Ecto neural progenitor cell (in vitro differentiated cells): ENCODE data around the gene LCE3D.
"Not testable (repeated sequence)": the region's sequence is repeated elsewhere in the genome, so short reads cannot be mapped to it uniquely, and the experiment has no call there.

ENCODE experiments used
- DNase-seq: peaks from one replicate; pipeline ENCODE4 v3.0.0-alpha.2; 2018; ENCODE audit warnings: low spot score

The LCE3D gene, protein sequence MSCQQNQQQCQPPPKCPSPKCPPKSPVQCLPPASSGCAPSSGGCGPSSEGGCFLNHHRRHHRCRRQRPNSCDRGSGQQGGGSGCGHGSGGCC

DNA sequence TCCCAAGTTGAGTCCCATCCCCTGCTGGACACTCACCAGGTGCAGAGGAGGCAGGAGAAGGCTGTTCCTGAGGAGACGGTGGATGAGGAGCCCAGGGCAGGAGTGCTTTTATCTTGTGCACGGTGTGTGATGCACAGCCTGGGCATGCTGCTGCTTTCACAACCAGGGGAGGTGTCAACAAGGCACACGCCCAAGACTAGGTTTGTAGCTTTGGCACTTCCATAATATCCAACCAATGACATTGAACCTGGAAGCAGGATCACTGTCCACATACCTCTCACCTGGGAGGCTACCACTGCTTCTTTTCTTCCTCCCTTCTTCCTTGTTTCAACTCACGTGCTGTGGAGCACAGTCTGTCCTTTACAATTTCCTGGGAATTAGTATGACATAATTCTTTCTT lies at the start of gene LCE3D:
LCE3D (minus strand) TSS at position 84 of the 400 bp plus-strand sequence. CDS start 580 bp downstream, outside the sequence.
- no peak for DNase-seq

DNA sequence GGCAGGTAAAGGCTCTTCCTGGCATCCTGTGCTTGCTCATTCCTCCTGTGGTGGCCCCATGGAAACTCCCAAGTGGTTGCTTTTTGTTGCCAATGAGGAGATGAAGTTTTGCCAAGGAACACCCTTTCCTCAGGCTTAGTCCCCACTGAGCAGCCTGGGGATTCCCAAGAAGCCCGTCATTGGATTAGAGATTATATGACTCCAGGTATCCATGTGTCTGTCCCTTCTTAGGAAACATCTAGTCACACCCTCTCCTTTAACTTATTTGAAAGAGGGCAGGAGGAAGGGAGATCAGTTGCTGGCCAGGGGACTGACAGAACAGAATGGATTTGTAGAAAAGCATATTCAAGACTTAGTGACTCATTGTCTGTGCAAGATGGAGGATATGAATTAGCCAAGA lies 46.4 kb upstream of the LCE3D start:
- DNase-seq, result no peak

DNA sequence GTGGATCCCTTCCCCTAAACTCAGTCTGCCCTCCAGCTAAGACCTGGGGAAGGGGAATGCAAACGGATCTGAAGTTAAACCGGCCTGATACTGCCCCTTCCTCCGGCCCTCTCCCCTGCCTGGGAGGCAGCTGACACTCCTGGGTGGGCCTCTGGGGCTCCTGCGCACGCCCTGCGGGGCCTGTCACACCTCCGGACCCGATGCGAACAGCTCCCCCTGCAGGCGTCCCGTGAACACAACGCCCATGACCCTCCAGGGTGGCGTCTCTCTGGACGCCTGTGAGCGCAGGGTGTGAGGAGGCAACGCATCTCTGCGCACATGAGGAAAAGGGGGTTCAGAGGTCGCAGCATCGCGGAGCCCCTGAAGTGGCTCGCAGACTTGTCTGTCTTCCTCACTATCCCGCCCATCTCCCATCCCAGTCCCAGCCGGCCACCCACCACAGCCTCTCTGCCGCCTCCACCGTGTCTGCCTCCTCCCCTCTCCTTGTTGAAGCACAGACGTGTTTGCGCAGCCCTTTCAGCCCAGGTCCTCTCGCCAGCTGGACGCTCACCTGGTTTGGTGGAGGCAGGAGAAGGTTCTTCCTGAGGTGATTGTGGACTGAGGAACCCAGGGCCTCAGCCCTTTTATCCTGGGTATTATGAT lies 43.0 kb upstream of the LCE3D start:
- DNase-seq, result no peak

DNA sequence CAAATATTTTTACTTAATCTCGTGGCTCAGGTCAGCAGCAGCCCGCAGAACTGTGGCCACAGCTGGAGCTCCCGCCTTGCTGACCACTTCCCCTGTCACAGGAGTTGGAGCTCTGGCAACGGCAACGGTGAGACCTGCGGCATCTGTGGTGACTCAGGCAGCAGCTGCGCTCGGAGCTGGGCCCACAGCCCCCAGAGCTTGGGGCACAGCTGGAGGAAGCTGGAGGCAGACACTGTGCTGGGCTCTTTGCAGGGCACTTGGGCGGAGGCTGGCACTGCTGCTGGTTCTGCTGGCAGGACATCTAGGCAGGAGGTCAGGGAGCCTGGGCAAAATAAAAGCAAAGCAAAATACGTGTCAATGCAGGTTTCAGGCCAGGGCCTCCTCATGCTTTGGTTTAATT lies 42.5 kb upstream of the LCE3D start, which contains the start of gene LCE3A:
LCE3A (minus strand) TSS at position 301 of the 400 bp plus-strand sequence; CDS start at position 301, 0 bp downstream.
- DNase-seq, result no peak

DNA sequence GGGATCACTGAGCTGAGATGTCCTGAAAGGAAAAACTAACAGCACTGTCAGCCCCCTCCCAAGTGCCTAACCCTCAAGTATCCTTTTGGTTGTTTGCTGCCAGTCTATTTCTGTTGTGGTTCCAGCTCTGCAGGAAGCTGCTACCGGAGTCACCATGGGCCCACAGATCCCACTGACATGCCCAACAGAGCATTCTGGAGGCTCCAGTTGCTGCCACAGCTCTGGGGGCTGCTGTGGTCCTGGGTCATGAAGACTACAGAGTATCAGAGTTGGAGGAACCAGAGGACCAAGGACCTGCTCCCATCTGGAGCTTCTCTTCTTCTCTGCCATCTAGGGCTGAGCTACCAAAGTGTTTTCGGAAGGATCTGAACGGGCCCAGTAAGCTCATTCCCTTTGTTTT lies 41.7 kb upstream of the LCE3D start:
- DNase-seq, result no peak

DNA sequence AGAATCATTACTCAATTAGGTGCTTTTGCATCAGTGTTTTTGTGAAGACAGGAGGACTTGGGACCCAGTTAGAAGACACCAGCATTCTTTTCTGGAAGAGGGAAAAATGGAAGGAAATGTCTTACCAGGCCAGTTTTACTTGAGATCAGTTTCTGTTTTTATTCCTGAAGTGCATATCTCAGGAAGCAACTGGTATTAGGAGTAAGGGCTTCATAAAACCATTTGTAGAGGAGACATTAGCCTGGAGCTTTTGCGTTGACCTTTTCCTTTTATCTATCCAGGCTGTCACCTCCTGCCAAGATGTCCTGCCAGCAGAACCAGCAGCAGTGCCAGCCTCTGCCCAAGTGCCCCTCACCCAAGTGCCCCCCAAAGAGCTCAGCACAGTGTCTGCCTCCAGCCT lies 33.2 kb upstream of the LCE3D start, which contains the start of gene LCE3B:
LCE3B (plus strand) TSS at position 301 of the 400 bp plus-strand sequence; CDS start at position 301, 0 bp downstream.
- DNase-seq, result no peak

DNA sequence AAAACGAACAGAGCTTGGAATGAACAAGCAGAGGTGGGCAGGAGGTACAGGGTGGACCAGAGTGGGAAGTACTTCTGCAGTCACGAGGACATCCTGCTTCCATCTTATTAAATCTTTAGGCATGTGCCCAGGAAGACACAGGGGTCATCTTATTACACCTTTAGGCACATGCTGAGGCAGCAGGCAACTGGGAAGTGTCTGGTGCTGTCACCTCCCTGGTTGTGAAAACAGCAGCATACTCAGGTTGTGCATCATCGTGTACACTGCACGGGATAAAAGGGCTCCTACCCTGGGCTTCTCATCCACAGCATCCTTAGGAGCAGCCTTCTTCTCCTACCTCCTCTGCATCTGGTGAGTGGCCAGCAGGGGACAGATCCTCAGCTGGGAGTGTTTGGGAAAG lies 19.6 kb upstream of the LCE3D start, which contains the start of gene LCE3C:
LCE3C (plus strand) TSS at position 301 of the 400 bp plus-strand sequence. CDS start 498 bp downstream, outside the sequence.
- DNase-seq, result no peak

DNA sequence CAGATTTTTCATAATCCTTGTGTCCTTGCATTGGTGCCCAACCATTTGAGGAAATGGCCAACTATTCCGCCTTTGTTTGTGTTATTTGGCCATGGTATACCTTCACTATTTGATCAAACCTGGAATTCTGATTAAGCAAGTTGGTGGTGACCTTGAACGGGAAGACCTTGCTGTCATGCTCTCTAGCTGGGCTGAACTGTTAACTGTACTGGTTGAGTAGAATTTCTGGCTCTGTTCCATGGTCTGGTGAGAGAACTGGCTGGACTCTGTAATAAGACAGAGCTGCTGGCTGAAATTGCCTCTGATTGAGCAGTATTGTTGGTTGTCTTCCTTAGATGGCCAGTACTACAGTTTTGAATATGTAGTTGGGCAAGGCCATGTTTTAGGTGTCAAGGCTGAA lies 16.7 kb upstream of the LCE3D start:
- DNase-seq, result no peak

DNA sequence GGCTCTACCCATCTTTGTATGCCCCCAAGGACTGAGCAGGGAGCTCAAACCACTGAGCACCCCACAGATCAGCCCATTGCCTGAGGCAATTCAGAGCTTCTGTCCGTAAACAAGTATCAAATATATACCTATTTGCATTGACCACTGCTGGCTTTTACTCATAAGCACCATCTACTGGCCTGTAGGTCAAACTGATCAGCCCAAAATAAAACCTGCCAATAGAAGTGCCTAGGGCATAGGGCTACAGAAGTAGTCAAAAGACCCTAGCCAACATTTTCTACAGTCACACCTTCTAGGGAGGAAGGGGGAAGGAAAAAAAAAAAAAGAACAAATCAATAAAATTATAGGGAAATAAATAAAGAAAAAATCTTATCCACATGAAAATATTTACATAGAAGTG lies 5.3 kb upstream of the LCE3D start:
- DNase-seq, result no peak

DNA sequence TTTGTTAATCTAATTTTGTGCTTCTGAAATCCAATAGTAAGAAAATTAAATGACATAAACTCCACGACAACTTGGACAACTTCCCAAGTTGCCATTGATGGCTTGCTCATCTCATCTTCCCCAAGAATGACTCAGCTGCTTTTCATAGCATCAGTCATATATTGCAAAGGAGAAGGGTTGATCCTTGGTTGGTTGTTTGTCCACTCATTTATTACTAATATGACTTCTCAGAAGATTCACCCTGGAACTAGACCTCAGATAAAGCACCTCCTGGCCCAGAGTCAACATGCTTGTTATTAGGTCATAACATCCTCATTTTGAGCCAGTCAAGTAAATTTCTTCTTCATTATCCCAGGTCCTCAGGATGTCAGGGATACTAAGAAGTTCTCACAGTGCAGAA lies 2.3 kb upstream of the LCE3D start:
- DNase-seq, result no peak

DNA sequence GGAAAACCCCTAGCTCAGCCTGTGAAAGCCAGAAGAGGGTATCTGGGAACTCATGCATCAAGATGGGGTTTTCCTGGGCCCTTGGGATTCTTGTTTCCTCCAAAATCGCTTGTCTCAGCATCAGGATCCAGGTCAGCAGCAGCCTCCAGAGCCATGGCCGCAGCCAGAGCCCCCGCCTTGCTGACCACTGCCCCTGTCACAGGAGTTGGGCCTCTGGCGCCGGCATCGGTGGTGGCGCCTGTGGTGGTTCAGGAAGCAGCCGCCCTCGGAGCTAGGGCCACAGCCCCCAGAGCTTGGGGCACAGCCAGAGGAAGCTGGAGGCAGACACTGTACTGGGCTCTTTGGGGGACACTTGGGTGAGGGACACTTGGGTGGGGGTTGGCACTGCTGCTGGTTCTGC lies 790 bp downstream of the LCE3D start:
- DNase-seq, result not testable (repeated sequence)

DNA sequence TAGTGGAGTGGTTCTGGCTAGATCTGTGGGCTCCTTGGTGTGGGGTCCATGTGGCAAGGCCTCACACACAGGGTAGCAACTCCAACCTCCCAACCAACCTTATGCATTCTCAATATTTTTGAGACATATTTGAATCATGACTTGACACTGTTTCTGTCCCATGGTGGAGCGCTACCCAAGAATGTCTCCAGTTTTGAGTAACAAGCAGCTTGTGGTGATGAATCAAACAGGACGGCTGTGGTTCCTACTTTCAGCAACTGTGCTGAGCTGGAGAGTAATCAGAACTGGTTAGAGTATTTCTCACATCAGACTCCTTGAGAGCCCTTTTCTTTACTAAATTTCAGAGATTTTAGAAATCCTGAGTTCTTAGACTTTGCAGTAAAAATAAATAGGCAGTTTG lies 3.1 kb downstream of the LCE3D start:
- DNase-seq, result no peak

DNA sequence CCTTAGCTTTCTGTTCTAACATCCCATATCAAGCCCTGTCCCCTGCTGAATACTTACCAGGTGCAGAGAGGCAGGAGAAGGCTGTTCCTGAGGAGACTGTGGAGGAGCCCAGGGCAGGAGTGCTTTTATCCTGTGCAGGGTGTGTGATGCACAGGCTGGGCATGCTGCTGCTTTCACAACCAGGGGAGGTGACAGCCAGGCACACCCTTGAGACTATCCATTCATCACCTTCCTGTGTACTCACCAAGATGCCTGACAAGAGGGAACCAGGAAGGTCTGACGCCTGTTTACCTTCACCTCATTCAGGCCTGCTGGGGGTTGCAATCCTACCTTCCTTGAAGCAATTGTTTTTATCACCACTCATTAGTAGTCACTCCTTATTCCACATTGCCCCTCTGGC lies 13.6 kb downstream of the LCE3D start, which contains the start of gene LCE3E:
LCE3E (minus strand) TSS at position 100 of the 400 bp plus-strand sequence. CDS start 572 bp downstream, outside the sequence.
- DNase-seq, result no peak

DNA sequence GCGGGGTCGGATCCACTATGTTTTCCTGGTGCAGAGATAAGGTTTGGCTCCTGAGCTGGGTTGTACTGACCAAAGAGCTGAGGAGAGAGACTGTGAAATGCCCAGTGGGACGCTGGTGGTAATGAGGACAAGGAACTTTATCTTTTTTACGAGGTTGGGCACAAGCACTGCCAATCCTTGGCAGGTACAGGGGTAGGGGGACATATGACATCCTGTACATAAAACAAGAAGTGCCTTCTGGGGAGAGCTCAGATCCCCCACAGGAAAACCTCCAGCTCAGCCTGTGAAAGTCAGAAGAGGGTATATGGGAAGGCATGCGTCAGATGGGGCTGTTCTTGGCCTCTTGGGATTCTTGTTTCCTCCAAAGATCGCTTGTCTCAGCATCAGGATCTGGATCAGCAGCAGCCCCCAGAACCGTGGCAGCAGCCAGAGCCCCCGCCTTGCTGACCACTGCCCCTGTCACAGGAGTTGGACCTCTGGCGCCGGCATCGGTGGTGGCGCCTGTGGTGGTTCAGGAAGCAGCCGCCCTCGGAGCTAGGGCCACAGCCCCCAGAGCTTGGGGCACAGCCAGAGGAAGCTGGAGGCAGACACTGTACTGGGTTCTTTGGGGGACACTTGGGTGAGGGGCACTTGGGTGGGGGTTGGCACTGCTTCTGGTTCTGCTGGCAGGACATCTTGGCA lies 14.6 kb downstream of the LCE3D start:
- DNase-seq, result no peak

DNA sequence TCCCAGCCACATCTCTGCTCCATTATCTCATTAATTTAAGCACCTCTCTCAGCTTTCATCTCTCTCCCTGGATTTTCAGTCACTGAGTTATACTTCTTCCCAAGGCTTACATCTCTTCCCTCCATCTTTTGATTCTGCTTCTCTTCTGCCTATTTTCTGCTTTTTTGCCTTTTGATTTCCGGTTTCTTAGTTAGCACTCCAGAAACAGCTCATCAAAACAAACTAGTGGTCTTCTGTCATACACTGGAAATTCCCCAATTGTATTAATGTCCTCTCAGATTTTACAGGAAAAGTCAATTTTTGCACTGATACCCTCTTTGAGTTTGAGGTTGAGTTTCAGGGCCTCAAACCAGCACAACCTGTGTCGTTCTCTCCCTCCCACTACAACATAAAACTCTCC lies 15.2 kb downstream of the LCE3D start:
- no peak for DNase-seq

DNA sequence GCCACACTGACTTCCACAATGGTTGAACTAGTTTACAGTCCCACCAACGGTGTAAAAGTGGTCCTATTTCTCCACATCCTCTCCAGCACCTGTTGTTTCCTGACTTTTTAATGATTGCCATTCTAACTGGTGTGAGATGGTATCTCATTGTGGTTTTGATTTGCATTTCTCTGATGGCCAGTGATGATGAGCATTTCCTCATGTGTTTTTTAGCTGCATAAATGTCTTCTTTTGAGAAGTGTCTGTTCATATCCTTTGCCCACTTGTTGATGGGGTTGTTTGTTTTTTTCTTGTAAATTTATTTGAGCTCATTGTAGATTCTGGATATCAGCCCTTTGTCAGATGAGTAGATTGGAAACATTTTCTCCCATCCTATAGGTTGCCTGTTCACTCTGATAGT lies 32.0 kb downstream of the LCE3D start:
- DNase-seq, result not testable (repeated sequence)

DNA sequence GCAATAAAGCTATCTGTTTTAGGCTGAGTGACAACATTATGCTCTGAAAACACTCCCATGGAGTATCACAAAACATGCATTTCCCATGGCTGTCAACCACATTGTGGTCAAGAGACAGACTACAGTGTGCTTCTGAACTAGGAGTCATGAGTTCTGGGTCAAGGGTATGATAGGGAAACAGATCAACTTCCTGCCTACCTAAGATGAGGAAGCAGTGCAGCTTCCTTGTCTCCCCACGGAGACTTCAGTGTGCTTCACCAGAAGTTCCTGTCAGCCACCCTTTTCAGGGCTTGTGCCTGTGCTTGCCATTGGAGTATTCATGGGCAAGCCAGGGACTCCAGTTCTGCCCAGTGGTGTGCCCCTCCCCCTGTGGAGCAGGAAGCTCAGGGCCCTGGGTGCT lies 33.6 kb downstream of the LCE3D start:
- no peak for DNase-seq

DNA sequence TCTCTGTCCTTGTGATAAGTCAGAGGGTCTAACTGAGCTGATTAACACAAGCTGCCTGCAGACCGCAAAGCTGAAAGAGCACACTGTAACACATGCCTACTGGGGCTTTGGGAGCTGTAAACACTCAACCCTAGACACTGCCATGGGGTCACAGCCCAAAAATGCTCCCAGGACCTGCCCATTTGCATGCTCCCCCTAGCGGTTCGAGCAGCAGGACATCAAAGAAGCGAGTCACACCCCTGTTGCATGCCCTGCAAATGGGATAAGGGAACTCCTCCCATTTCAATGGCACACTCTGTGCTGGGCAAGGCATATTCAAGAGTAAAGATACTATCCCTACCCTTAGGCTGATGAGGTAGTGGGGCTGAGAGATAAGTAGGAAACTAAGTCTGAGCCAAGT lies 36.5 kb downstream of the LCE3D start:
- no peak for DNase-seq

DNA sequence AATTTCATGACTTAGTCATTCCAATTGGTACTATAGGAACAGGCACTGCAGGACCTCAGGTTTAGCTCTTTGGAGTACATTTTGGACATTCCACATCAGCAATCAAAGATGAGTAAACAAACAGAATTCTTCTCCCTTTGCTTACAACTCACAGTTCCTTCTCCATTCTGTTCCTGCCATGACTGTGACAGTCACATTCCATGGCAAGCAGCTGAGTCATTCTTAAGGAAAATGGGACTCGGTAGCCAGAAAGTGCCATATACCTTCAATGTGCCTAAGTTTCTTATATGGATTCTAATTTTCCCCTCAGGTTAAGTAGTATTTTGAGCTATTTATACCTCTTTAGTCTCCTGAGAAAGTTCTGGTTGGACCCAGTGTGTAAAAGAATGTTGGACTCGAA lies 40.4 kb downstream of the LCE3D start:
- DNase-seq, result no peak

DNA sequence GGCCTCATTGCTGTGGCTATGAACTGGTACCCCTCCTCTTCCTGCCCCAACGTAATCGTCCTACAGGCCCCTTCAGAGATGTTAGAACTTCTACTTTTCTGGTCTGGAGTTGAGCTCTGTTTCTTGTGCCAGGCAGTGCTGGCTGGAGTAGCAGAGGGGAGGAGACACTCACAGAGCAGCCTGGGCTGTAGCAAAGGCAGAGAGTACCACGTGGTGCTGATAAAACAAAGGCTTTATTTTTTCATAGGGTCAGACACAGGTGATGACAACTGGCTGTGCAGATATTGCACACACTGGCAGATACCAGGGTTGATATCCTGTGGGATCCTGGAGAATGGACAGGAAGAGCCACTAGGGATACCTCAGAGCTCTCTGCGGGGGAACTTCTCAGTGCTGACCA lies 42.8 kb downstream of the LCE3D start:
- DNase-seq, result no peak

DNA sequence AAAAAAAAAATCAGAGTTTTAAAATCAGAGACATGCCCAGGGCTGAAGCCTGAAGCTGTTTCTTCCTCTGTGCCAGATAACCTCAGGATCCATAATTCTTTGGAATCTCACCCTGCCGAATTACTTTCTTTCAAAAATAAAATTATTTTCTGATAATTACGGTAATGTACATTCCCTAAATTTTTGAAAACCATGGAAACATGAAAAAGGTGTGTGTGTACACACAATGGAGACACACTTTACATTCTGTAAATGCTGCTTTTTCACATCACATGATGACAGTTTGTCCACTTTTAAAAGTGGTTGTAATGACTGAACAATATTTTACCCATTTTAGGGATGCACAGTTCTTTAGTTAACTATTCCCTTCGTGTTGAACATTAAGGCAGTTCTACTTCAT lies 44.5 kb downstream of the LCE3D start:
- DNase-seq, result no peak

DNA sequence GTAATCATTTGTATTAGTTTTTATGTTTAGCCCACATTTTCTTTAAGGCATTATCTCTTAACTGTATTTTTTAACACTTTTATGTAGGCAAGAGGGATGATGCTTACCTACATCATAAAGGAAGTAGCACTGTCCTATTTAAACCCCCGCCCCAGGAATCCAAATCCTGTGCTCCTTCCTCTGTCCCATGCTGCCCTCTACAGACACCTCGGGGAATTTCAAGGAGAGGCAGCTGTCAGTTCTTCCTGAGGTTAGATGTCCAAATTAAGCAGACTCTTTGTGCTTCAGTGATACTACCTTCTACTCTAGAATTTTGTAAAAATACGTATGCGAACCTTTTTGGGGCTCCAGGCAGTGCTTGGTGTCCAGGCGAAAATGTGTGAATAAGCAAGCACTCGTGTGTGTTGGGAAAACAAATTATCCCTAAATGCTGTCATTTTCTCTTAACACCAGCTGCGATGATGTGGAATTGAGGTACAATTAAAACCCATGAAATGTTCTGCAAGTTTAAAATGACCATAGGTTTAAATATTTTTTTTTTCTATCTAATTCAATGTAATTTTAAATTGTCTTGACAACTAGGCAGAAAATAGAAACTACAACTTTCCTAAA lies 46.9 kb downstream of the LCE3D start:
- DNase-seq, result no peak
